T-helper 9 cell (primary cell): Measurements from ENCODE around the gene CNOT1.

Experiments
- DNase-seq: peaks from one replicate; pipeline ENCODE4 v3.0.0-alpha.2; 2020

CNOT1 gene

DNA sequence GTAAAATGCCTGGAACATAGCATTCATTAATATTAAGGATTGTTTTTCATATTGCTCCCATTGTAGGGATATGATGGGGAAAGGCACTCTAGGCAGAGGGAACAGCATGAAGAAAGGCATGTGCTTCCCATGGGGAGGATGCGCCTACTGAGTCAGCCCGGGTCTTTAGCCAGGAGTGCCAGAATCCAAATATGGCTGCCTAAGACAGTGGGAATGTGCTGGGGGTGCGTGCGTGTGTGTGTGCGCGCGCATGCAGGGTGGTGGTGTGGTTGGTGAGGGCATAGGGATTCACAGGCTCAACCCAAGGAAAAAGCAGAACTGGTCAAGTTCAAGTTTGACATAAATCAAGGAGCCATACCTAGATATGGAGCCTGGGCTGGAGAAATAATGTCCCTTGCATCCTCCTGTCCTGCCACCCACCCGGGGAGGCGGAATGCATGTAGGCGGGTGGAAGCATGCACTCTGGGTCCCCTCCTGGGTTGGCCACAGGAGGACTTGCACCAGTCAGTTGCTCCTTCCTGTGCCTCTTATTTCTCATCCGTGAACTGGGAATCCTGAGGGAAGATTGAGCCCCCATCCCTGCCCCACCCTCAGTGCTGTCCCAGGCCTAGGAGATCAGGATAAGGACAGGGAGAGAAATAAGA is 148.3 kb downstream of the CNOT1 start:
- no peak for DNase-seq

DNA sequence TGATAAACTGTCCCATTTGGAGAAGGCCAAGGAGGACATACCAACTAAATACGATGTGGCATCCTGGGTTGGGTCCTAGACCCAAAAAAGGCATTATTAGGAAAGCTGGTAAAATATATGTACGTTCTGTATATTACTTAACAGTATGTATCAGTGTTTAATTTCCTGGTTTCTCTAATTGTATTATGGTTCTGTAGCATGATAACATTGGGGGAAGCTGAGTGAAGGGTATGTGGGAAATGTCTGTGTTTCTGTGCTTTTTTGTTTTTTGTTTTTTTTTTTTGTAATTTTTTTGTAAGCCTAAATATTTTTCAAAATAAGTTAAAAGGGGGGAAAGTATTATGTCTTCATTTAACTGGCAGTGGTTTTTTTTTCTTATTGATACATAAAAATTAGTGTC is 151.2 kb downstream of the CNOT1 start:
- no peak for DNase-seq

DNA sequence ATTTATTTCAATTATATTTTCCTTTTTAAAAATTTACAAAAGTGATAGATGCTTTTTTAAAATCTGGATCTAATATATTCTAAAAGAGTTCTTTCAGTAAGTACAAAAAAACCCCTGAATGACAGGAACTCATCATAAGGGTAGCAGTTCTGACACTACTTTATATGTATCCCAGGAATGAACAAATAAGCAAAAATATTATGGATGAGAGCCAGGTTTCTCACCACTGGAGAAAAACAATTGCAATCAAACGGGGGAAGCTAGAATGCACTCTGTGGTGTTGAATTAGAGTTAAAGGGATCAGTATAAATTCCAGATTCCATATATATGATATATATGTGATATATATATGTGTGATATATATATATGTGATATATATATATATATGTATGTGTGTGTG is 152.8 kb downstream of the CNOT1 start:
- DNase-seq: no peak

DNA sequence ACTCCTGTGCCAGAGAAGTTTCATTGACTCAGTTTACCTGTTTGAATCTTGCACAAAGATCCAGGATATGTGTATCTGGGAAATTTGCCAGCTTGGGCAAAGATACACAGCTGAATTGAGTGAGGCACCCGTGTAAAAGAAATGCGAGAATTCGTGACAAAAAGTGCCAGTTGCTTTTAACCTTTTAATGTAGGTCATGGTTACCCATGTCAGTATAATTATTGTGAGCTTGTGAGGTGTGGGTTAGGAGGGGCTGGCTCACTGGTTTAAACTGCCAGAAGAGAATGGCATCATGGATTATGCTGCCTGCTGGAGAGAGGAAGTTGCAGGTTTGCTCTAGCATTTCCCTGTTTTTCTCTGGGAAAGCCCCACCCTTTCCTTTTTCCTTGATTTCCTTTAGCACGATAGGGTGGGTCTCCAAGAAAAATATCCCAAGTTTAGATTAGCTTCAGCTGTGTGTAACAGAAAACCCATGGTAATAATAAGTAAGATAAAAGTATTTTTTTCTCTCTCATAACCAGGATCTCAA is 154.5 kb downstream of the CNOT1 start:
- DNase-seq: no peak

DNA sequence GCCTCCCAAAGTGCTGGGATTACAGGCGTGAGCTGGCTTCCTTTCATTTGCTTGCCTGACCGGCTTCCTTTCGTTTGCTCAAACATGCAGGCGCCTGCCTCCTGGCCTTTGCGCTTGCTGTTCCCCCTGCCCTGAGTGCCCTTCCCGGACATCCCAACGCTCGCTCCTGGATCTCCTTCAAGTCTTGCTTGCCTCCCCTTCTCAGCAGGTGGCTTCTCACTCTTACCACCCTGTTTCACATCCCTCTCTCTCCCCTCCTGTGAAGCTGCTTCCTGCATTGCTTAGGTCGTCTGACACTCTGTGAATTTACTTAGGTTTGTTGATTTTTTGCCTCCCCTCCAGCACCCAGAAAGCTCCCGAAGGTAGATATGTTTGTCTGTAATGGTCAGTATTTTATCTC is 155.3 kb downstream of the CNOT1 start:
- DNase-seq: no peak

DNA sequence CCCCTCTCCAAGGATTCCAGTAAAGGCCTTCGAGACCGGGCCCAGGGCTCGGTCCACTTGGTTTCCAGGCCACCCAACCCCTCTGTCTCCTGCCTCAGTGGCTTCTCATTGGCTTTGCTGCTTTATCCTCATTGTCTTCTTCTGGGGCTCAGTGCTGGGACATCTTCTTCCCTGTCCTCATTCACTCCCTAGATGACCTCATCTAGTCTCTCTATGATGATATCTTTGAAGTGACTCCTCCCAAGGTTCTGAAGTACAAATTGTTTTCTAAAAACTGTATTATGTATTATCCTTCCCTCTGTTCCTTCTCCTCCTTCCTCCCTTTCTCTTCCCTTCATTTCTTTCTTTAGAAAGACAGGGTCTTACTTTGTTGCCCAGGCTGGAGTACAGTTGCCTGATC is 156.8 kb downstream of the CNOT1 start:
- DNase-seq: no peak

DNA sequence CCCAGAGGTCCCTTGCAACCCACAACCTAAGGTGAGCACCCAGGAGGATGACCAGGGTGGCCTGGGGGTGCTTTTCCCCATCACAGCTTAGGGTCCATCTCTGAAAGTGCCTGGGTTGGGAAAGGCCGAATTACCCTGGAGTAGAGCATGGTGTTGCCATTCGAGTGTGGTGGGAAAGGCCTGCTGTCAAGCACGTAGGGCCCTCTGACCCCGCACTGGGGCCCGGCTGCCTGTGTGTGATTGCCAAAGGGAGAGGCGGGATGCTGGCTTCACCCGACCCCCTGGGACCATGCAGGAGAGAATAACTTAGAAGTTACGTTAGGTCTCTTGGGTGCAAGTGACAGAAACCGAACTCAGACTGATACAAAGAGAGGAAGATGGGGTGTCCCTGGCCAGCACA is 157.4 kb downstream of the CNOT1 start:
- DNase-seq: no peak

DNA sequence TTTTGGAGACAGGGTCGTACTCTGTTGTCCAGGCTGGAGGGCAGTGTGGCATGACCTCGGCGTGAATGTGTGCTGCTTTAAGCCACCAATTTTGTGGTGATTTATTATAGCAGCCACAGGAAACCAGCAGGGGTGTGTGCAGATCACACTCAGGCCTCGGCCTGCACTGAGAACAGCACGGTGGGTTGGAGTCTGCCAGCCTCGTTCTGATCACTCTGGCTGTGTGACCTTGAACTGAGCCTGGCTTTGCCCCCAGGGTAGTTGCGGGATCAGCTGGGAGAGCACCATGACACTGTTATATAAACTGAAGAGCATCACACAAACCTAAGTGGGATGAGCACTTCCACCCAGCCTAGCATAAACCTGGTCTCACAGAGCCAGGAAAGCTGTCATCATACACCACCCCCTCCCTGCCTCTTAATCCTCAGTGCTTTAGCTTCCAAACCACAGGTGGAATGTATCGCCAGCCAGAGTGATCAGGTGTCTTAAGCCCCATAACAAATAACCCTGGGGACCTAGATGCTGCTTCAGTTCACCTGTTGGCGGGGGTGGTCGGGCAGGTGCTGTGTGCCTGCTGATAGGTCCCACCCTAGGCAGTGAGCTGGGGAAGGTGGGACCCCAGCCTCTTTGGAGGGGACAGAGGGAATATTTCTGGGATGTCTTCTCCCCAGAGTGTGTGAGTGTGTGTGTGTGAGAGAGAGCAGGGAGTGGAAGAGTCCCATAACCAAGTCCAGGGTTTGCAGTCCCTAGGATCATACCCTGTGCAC is 158.2 kb downstream of the CNOT1 start:
- DNase-seq: no peak
